DND-41 (cell line): ENCODE measurements around the gene NME4.

ENCODE experiments used
- ATAC-seq: fragments of 200-7000 bp; cut with Tn5 transposase; 3 replicates; pipeline ENCODE4 v1.9.1; 2021; ENCODE audit warnings: low read depth; ENCODE audit not compliant: insufficient read depth
- DNase-seq: peaks from one replicate; pipeline ENCODE4 v3.0.0-alpha.2; 2020
- H2AFZ ChIP-seq: 2 replicates; pipeline ENCODE4 v1.6.0; 2012; ENCODE audit warnings: low read depth, low read length
- H3K27ac ChIP-seq: 2 replicates; pipeline ENCODE4 v1.5.1; 2012; ENCODE audit warnings: low read length, inconsistent platforms
- H3K27me3 ChIP-seq: fragments of 200-600 bp; sonication (generic); 2 replicates; pipeline ENCODE4 v1.6.0; 2012; ENCODE audit warnings: low read length, mild to moderate bottlenecking, inconsistent platforms; ENCODE audit not compliant: insufficient read depth, poor library complexity
- H3K36me3 ChIP-seq: 2 replicates; pipeline ENCODE4 v1.5.1; 2012; ENCODE audit warnings: low read length, inconsistent platforms; ENCODE audit not compliant: insufficient read depth
- H3K4me1 ChIP-seq: 2 replicates; pipeline ENCODE4 v1.5.1; 2012; ENCODE audit warnings: mild to moderate bottlenecking, low read length; ENCODE audit not compliant: insufficient read depth
- H3K4me2 ChIP-seq: 2 replicates; pipeline ENCODE4 v1.6.0; 2012; ENCODE audit warnings: mild to moderate bottlenecking, moderate library complexity, low read length, inconsistent platforms; ENCODE audit not compliant: insufficient read depth
- H3K4me3 ChIP-seq, 2 experiments: fragments of 200-600 bp in 1 of 2; shearing (Covaris generic) in 1 of 2; 2 replicates each; pipeline ENCODE4 v1.5.1; 2012 to 2016; ENCODE audit warnings: inconsistent platforms in 2 of 2, low read length in 2 of 2, mild to moderate bottlenecking in 2 of 2, low read depth in 1 of 2, moderate library complexity in 1 of 2
- H3K79me2 ChIP-seq: 2 replicates; pipeline ENCODE4 v1.6.0; 2012; ENCODE audit warnings: low read length, inconsistent platforms; ENCODE audit not compliant: insufficient read depth
- H3K9ac ChIP-seq: 2 replicates; pipeline ENCODE4 v1.6.0; 2012; ENCODE audit warnings: low read depth, mild to moderate bottlenecking, inconsistent platforms, low read length, moderate library complexity
- H3K9me3 ChIP-seq: 2 replicates; pipeline ENCODE4 v1.5.1; 2012; ENCODE audit warnings: low read length, moderate library complexity, mild to moderate bottlenecking, inconsistent platforms; ENCODE audit not compliant: insufficient read depth, severe bottlenecking
- H4K20me1 ChIP-seq: 2 replicates; pipeline ENCODE4 v1.6.0; 2012; ENCODE audit warnings: low read length; ENCODE audit not compliant: insufficient read depth
- CTCF ChIP-seq: IDR thresholded peaks from 2 replicates; pipeline ENCODE4 v1.5.1; 2012; ENCODE audit warnings: borderline replicate concordance, low read length, moderate library complexity, mild to moderate bottlenecking; ENCODE audit not compliant: poor library complexity, severe bottlenecking; ENCODE audit errors: extremely low read depth
- EZH2 ChIP-seq: IDR thresholded peaks from 3 replicates; pipeline ENCODE4 v1.6.1; 2012; ENCODE audit warnings: borderline replicate concordance, low read depth, mild to moderate bottlenecking, moderate library complexity, low read length, inconsistent platforms; ENCODE audit not compliant: severe bottlenecking

Gene NME4

GRCh38 chr16:399340-400019 lies 2.5 kb downstream of the NME4 start:
- Histone ChIP-seq H3K9ac (no peak overlapping the region), H2AFZ (no peak overlapping the region), H3K4me2 (peak overlapping the region; percentile 76), H3K36me3 (peaks cover 30% of the 10 kb centered on the region), H4K20me1 (peaks cover 25% of the 10 kb centered on the region), H3K4me1 (peaks cover 65% of the 10 kb centered on the region), H3K79me2 (peaks cover 54% of the 10 kb centered on the region), H3K27ac (no peak overlapping the region; the same call in 1 of the 2 replicates), H3K27me3 (no peaks in the 10 kb centered on the region), H3K4me3 (0 out of 4 replicates have a peak overlapping the region, but pooled peaks of 1 of the 2 experiments have one; percentile 19), H3K9me3 (no peaks in the 10 kb centered on the region)
- DNase-seq (no peak), ATAC-seq (no peak)
- no peak for TF ChIP-seq EZH2

- H3K36me3 ChIP-seq, result peaks cover 30% of the 10 kb centered on the region
- no peak overlapping the region for H2AFZ ChIP-seq
- peak overlapping the region; percentile 86 for H3K9ac ChIP-seq
- DNase-seq, result no peak
- H3K79me2 ChIP-seq, result peaks cover 54% of the 10 kb centered on the region
- no peak for TF ChIP-seq CTCF
- no peak for TF ChIP-seq EZH2
- peak overlapping the region; percentile 76 for H3K4me2 ChIP-seq
- no peaks in the 10 kb centered on the region for H3K9me3 ChIP-seq
- peaks cover 63% of the 10 kb centered on the region for H3K4me1 ChIP-seq
- no peaks in the 10 kb centered on the region for H3K27me3 ChIP-seq
- H4K20me1 ChIP-seq, result peaks cover 25% of the 10 kb centered on the region
- no peak for ATAC-seq
- H3K4me3 ChIP-seq, result peak overlapping the region in 1 of 2 experiments; percentile 91; a peak in 3 of 4 replicates
- peak overlapping the region; percentile 48; the same call in 1 of the 2 replicates for H3K27ac ChIP-seq
Observed at GRCh38 chr16:400061-400591, 3.1 kb downstream of the NME4 start.

GRCh38 chr16:401468-402348 lies 4.7 kb downstream of the NME4 start, which contains the start of gene DECR2:
TSS of gene DECR2 (plus strand) at chr16:401885. CDS start at chr16:401964, 79 bp downstream.
- Histone ChIP-seq H3K4me3 (peak within 1 kb of the TSS; percentile 87 to 91; a peak in 3 of 4 replicates), H3K79me2 (peaks cover 45% of the 10 kb centered on the region), H3K4me1 (peaks cover 47% of the 10 kb centered on the region), H3K27ac (peak within 1 kb of the TSS; percentile 87), H3K4me2 (peak within 1 kb of the TSS; percentile 80), H3K27me3 (no peaks in the 10 kb centered on the region), H3K9ac (peak within 1 kb of the TSS; percentile 86), H4K20me1 (peaks cover 25% of the 10 kb centered on the region), H3K36me3 (peaks cover 30% of the 10 kb centered on the region), H2AFZ (peak within 1 kb of the TSS; percentile 94), H3K9me3 (no peaks in the 10 kb centered on the region)
- TF ChIP-seq CTCF (peak; percentile 61), EZH2 (no peak)
- ATAC-seq, result peak; percentile 81
- peak; percentile 97 for DNase-seq
